ENCODE data around the gene SH3PXD2A.
"Not testable (repeated sequence)": the region's sequence is repeated elsewhere in the genome, so short reads cannot be mapped to it uniquely, and the experiment has no call there.

The SH3PXD2A gene

DNA sequence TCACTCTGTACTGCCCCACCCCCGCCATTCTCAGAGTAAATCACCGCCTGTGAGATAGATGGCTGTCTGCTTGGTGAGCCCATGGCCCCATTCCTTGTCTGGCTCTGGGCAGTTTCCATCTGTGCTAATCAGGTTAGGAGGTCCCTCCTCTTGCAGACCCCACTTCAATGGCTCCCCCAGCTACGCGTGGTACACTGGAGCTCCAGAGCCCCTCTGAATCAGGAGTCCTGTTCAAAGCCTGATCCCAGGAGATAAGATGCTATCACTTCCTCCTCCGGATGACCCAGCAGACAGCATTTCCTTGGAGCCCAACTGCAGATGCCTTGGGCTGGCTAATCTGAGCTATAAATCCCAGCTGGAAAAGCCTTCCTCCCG is 122.3 kb downstream of the SH3PXD2A start:
- no peaks in the 10 kb centered on the region for H3K27me3 ChIP-seq (replicated peaks; ENCODE audit: control insufficient read depth, insufficient read depth, low read length)
- no peaks in the 10 kb centered on the region for H3K4me1 ChIP-seq (ENCODE audit: control insufficient read depth, insufficient read depth, low read length)
- H3K9me3 ChIP-seq (ENCODE audit: control insufficient read depth, low read length): no peaks in the 10 kb centered on the region
- DNase-seq (ENCODE audit: low read depth): no peak
- H3K36me3 ChIP-seq (ENCODE audit: control insufficient read depth, insufficient read depth, low read length, severe bottlenecking): no peaks in the 10 kb centered on the region
- no peak overlapping the region for H3K9ac ChIP-seq (ENCODE audit: low read length)
- H3K4me3 ChIP-seq (ENCODE audit: low read length): no peak overlapping the region

DNA sequence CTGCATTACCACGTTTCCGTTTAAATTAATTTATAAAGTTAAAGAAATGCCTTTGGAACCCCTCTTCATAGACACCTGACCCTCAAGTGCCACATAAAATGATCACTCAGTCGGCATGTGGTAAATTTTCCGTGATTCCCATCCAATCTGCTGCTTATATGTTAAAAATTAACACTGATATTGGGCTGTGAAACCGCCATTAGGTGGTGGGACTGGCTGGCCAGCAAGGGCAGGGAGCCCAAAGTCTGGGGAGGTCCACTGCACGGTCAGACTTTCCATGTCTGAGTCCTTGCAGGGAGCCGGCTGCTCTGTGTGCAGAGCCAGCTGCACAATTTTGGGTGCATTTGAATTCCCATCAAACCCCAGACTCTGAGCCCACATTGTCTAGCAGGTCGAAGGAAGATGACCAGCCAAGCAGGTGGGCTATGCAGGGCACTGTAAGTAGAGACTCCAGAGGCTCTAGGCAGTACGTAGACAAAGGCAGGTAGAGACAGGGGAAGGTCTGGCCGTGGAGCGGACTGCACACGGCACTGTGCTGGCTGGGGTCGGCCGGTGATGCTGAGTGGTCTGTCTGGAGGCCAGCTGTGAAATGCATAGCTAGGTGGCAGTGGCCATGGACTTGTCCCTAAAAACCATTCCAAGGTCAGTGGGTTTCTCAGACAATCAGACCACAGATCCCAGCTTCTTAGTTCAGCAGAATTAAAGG is 122.9 kb downstream of the SH3PXD2A start:
- DNase-seq (ENCODE audit: low read depth): no peak
- no peak overlapping the region for H3K4me3 ChIP-seq (ENCODE audit: low read length)
- no peaks in the 10 kb centered on the region for H3K4me1 ChIP-seq (ENCODE audit: control insufficient read depth, insufficient read depth, low read length)
- no peaks in the 10 kb centered on the region for H3K27me3 ChIP-seq (replicated peaks; ENCODE audit: control insufficient read depth, insufficient read depth, low read length)
- no peaks in the 10 kb centered on the region for H3K9me3 ChIP-seq (ENCODE audit: control insufficient read depth, low read length)
- H3K36me3 ChIP-seq (ENCODE audit: control insufficient read depth, insufficient read depth, low read length, severe bottlenecking): no peaks in the 10 kb centered on the region
- no peak overlapping the region for H3K9ac ChIP-seq (ENCODE audit: low read length)

DNA sequence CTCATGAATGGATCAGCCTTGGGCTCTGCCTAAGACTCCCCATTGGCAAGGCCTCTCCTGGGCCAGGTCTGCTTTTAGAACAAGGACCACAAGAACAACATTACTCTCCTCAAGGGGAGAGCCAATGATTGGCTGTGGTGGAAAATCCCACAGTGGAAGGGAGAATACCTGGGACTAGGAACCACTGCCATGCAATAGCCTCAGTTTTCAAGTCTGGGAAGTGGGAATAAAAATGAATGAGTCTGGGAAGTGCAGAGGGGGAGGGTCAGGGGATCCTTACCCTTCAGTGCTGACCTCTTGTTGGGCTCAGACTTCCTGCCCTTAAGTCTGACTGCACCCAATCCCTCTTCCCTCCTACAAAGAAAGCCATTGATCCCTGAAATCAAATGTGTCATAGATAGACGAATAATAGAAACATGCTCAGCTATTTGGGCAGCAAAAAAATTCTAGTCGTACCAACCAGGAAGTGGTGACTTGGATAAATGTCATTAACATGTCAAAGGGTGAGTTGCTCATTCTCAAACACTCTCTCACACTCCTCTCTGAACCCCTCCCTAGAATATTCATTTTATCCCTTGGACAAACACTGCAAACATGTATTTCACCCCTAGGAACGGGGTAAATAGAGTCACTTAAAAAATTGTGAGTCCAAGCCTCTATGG is 123.6 kb downstream of the SH3PXD2A start:
- Histone ChIP-seq H3K4me3 (ENCODE audit: low read length) (no peak overlapping the region), H3K9me3 (ENCODE audit: control insufficient read depth, low read length) (no peaks in the 10 kb centered on the region), H3K4me1 (ENCODE audit: control insufficient read depth, insufficient read depth, low read length) (no peaks in the 10 kb centered on the region), H3K36me3 (ENCODE audit: control insufficient read depth, insufficient read depth, low read length, severe bottlenecking) (no peaks in the 10 kb centered on the region), H3K9ac (ENCODE audit: low read length) (no peak overlapping the region), H3K27me3 (replicated peaks; ENCODE audit: control insufficient read depth, insufficient read depth, low read length) (no peaks in the 10 kb centered on the region)
- no peak for DNase-seq (ENCODE audit: low read depth)

DNA sequence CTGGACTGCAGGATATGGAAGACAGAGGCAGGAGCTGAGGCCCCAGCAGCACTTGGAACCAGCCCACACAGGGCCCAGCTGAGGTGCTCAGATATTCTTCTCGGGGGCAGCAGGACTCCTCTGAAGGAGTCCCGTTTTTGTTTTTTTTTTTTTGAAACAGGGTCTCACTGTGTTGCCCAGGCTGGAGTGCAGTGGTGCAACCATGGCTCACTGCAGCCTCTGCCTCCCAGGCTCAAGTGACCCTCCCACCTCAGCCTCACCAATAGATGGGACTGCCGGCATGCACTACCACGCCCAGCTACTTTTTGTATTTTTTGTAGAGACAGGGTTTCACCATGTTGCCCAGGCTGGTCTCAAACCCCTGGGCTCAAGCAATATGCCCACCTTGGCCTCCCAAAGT is 124.3 kb downstream of the SH3PXD2A start:
- not testable (repeated sequence) for H3K4me1 ChIP-seq (ENCODE audit: control insufficient read depth, insufficient read depth, low read length); H3K36me3 ChIP-seq (ENCODE audit: control insufficient read depth, insufficient read depth, low read length, severe bottlenecking); H3K4me3 ChIP-seq (ENCODE audit: low read length); H3K27me3 ChIP-seq (replicated peaks; ENCODE audit: control insufficient read depth, insufficient read depth, low read length); DNase-seq (ENCODE audit: low read depth); H3K9ac ChIP-seq (ENCODE audit: low read length); H3K9me3 ChIP-seq (ENCODE audit: control insufficient read depth, low read length)

DNA sequence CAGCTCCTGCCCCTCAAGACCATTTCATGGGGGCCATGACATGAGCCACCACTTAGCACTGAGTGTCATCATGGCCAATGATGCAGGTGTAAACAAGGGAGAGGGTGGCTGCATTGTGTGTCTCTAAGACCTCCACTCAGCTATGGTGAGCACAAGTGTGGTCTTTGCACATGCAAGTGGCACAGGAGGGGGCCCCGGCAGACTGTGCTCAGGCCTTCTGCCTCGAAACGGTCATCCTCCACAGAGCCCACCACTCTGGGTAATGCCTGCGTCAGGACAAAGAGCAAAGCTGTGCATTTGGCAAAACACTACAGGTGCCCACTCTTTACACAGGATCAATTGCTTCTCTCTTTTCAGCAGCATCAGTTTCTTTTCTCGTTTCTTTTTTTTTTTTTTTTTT is 125.5 kb downstream of the SH3PXD2A start:
- no peaks in the 10 kb centered on the region for H3K9me3 ChIP-seq (ENCODE audit: control insufficient read depth, low read length)
- no peak overlapping the region for H3K9ac ChIP-seq (ENCODE audit: low read length)
- no peaks in the 10 kb centered on the region for H3K36me3 ChIP-seq (ENCODE audit: control insufficient read depth, insufficient read depth, low read length, severe bottlenecking)
- H3K4me3 ChIP-seq (ENCODE audit: low read length): no peak overlapping the region
- DNase-seq (ENCODE audit: low read depth): no peak
- H3K4me1 ChIP-seq (ENCODE audit: control insufficient read depth, insufficient read depth, low read length): no peaks in the 10 kb centered on the region
- H3K27me3 ChIP-seq (replicated peaks; ENCODE audit: control insufficient read depth, insufficient read depth, low read length): no peaks in the 10 kb centered on the region

DNA sequence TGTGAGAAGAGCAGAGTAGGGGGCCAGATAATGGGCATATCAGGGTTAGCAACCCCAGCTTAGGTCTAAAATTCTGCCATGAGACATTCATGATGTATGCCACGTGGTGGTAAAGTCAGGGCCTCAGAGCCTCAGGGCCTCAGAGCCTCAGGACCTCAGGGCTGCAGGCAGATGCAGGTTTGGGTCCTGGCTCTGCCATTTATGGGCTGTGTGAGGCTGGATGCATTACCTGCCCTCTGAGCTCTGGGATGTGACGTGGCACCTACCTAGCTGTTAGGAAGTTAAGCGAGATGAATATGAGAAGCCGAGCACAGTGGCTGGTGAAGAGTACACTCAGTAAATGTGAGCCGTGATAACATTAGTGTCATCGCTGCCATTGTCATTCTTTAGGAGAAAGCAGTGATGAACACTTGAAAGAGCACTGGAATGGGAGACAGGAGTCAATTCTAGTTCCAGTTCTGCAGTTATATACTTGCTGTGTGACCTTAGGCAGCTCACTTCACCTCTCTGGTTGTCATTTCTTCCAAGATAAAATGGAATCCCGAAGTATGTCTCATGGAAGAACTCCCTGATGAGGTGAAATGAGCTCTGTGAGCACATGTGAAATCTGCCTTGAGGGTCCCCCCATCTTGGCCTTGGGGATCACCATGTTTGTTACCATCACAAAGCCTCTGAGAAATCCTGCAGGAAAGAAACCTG is 127.2 kb downstream of the SH3PXD2A start:
- Histone ChIP-seq H3K9me3 (ENCODE audit: control insufficient read depth, low read length) (no peaks in the 10 kb centered on the region), H3K9ac (ENCODE audit: low read length) (no peak overlapping the region), H3K36me3 (ENCODE audit: control insufficient read depth, insufficient read depth, low read length, severe bottlenecking) (peaks cover 6% of the 10 kb centered on the region), H3K27me3 (replicated peaks; ENCODE audit: control insufficient read depth, insufficient read depth, low read length) (no peaks in the 10 kb centered on the region), H3K4me3 (ENCODE audit: low read length) (no peak overlapping the region), H3K4me1 (ENCODE audit: control insufficient read depth, insufficient read depth, low read length) (no peaks in the 10 kb centered on the region)
- no peak for DNase-seq (ENCODE audit: low read depth)

DNA sequence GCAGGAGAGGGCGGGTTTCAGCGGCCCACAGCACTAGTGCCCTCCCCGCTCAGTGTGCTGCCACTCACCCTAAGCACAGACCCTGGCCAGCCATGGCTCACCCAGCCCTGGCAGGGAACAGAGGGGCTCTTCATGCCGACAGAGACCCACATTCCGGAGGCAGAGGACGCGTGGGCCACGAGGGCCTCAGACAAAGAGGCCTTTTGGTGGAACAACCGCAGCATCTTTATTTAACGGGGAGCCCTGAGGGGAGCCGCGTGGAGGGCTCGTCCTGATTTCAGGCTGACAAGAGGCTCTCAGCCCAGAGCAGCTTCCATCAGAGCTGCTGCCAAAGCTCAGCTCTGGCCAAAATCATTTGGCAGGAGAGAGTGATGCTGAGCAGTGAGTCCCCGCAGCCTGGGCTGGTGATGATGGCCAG is 127.8 kb downstream of the SH3PXD2A start:
- Histone ChIP-seq H3K4me3 (ENCODE audit: low read length) (no peak overlapping the region), H3K9me3 (ENCODE audit: control insufficient read depth, low read length) (no peaks in the 10 kb centered on the region), H3K36me3 (ENCODE audit: control insufficient read depth, insufficient read depth, low read length, severe bottlenecking) (peaks cover 7% of the 10 kb centered on the region), H3K9ac (ENCODE audit: low read length) (no peak overlapping the region), H3K4me1 (ENCODE audit: control insufficient read depth, insufficient read depth, low read length) (no peaks in the 10 kb centered on the region), H3K27me3 (replicated peaks; ENCODE audit: control insufficient read depth, insufficient read depth, low read length) (peaks cover 3% of the 10 kb centered on the region)
- no peak for DNase-seq (ENCODE audit: low read depth)

DNA sequence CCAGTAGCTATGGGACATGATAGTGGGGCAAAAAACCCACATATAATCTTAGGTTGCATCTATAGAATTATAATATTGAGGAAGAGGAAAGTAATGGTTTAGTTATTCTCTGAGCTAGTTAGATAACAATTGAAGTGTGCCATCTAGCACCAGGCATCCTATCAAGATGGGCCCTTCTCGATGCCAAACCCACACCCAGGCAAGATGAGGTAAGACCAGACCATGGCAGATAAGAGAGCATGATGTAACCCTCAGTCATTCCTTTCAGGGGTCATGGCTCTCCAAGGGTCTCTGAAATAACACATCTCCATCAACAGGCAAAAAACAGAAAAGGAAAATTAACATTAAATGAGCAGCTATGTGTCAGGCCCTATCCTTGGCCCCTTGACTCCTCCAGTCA is 128.7 kb downstream of the SH3PXD2A start:
- Histone ChIP-seq H3K9ac (ENCODE audit: low read length) (no peak overlapping the region), H3K9me3 (ENCODE audit: control insufficient read depth, low read length) (no peaks in the 10 kb centered on the region), H3K36me3 (ENCODE audit: control insufficient read depth, insufficient read depth, low read length, severe bottlenecking) (peaks cover 7% of the 10 kb centered on the region), H3K27me3 (replicated peaks; ENCODE audit: control insufficient read depth, insufficient read depth, low read length) (peaks cover 3% of the 10 kb centered on the region), H3K4me3 (ENCODE audit: low read length) (no peak overlapping the region), H3K4me1 (ENCODE audit: control insufficient read depth, insufficient read depth, low read length) (no peaks in the 10 kb centered on the region)
- DNase-seq (ENCODE audit: low read depth): no peak

DNA sequence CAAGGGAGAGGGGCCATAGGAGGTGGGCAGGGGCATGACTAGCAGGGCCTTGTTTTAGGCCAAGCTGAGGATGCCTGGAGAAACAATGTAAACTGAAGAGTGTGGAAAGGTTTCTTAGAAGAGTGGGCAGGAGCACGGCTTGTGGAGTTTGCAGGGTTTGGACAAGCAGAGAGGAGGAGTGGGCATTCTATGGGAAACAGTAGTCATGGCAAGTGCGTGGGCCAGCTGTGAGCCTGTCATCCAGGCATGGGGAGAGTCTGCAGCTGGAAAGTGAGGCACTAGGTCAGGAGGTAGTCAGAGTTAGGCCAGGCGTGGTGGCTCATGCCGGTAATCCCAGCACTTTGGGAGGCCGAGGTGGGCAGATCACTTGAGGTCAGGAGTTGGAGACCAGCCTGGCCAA is 130.1 kb downstream of the SH3PXD2A start:
- Histone ChIP-seq H3K36me3 (ENCODE audit: control insufficient read depth, insufficient read depth, low read length, severe bottlenecking) (peaks cover 7% of the 10 kb centered on the region), H3K9me3 (ENCODE audit: control insufficient read depth, low read length) (no peaks in the 10 kb centered on the region), H3K4me3 (ENCODE audit: low read length) (no peak overlapping the region), H3K27me3 (replicated peaks; ENCODE audit: control insufficient read depth, insufficient read depth, low read length) (peaks cover 3% of the 10 kb centered on the region), H3K9ac (ENCODE audit: low read length) (no peak overlapping the region), H3K4me1 (ENCODE audit: control insufficient read depth, insufficient read depth, low read length) (no peaks in the 10 kb centered on the region)
- DNase-seq (ENCODE audit: low read depth): no peak

DNA sequence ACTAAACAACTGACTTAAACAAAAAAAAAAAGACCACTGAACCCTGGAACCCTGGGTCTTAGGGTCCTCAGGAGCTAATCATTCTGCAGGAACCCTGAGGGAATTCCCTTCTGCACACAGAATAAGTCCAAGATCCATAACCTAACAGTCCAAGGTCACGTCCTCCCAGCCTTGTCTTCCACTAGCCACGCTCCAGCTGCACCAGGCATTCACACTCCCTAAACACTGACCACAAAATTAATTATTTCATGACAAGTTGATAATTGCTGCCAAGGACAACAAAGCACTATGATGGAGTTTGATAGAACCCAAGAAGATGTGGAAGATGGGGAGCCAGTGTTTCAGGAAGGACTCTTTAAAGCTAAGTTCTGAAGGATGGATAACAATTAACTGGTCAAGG is 130.6 kb downstream of the SH3PXD2A start:
- Histone ChIP-seq H3K9me3 (ENCODE audit: control insufficient read depth, low read length) (no peaks in the 10 kb centered on the region), H3K36me3 (ENCODE audit: control insufficient read depth, insufficient read depth, low read length, severe bottlenecking) (peaks cover 7% of the 10 kb centered on the region), H3K4me3 (ENCODE audit: low read length) (no peak overlapping the region), H3K27me3 (replicated peaks; ENCODE audit: control insufficient read depth, insufficient read depth, low read length) (peaks cover 3% of the 10 kb centered on the region), H3K4me1 (ENCODE audit: control insufficient read depth, insufficient read depth, low read length) (no peaks in the 10 kb centered on the region), H3K9ac (ENCODE audit: low read length) (no peak overlapping the region)
- no peak for DNase-seq (ENCODE audit: low read depth)

DNA sequence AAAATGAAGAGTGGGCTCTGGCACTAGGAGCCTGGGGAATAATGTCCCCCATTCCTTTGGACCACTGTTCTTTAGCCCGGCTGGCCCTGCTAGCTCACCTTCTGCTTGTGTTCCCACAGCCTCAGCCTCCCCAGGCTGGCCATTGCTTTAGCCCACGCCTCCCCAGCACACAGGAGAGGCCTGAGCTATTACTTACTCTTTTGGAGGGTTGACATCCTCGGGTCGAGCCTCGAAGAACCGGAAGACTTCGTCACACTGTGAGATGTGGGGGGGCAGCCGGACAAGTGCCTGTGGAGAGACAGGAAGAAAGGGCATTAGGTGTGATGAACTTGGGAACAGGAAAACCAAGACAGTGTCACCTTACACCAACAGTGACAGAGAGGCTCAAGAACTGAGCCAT is 131.3 kb downstream of the SH3PXD2A start:
- Histone ChIP-seq H3K36me3 (ENCODE audit: control insufficient read depth, insufficient read depth, low read length, severe bottlenecking) (peaks cover 7% of the 10 kb centered on the region), H3K27me3 (replicated peaks; ENCODE audit: control insufficient read depth, insufficient read depth, low read length) (peaks cover 3% of the 10 kb centered on the region), H3K9me3 (ENCODE audit: control insufficient read depth, low read length) (no peaks in the 10 kb centered on the region), H3K4me1 (ENCODE audit: control insufficient read depth, insufficient read depth, low read length) (no peaks in the 10 kb centered on the region), H3K9ac (ENCODE audit: low read length) (no peak overlapping the region), H3K4me3 (ENCODE audit: low read length) (no peak overlapping the region)
- DNase-seq (ENCODE audit: low read depth): no peak
